Omental fat pad (tissue), 4 donors: ENCODE measurements around the gene GUK1. TPM values are rescaled to one million over a fixed set of nuclear protein-coding genes. Genes with fewer than 3 reads are reported as not detected.

Experiments
- ATAC-seq: fragments of 150-250 bp; one replicate; pipeline ENCODE4 v1.9.1; 2016; ENCODE audit warnings: mild to moderate bottlenecking, moderate library complexity; ENCODE audit not compliant: low FRiP score
- DNase-seq: peaks from one replicate; pipeline ENCODE4 v3.0.0-alpha.2; 2019; ENCODE audit warnings: low spot score
- total RNA-seq, 4 donors: library from RNA; depleted of rRNA; stranded (reverse); fragments of >200 nt; gene quantifications; one replicate each; pipeline ENCODE4 v1.1.0, GENCODE V29; 2016
- TF ChIP-seq, protein P1 (sequence below), 3 donors: fragments of 450-650 bp; IDR thresholded peaks; one replicate each; pipeline ENCODE4 v1.5.1; 2016 to 2017; ENCODE audit warnings: antibody characterized with exemption in 3 of 3, mild to moderate bottlenecking in 3 of 3, moderate library complexity in 2 of 3

Gene GUK1
- total RNA-seq, 4 donors from 2014 or later, result 285 to 404 (median 308) TPM

DNA sequence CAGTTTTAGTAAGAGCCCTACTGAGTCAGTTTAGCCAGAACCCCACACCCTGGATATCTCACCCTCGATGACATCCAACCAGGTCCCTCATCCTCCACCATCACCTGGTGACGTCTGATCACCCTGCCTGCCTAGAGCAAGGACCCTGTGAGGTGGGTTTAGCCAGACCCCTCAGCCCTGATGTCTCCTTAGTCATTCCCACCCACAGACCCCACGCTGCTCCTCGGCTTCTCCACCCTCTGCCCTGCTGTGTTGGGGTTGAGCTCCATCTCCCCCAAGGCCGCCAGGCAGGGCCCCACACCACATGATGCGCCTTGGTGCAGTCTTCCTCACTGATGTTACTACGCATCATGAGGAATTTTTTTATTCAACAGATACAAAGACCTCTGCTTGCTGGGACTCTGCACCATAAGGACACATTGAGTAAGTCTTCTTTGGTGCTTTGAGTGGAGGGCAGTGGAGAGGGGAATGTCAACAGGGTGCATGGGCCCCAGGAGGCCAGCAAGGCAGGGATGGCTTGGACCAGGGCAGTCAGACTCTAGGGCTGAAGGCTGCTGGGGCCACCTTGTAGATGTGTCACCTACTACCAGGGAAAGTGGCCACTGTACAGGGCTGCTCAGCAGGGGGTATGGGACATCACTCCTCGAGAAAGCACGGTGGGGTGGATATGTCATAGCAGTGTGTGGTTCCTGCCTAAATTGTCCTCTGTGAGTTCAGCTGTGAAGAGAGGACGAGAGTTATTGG, 23.9 kb downstream of the GUK1 start:
- DNase-seq, result no peak
- TF ChIP-seq, protein P1, sequence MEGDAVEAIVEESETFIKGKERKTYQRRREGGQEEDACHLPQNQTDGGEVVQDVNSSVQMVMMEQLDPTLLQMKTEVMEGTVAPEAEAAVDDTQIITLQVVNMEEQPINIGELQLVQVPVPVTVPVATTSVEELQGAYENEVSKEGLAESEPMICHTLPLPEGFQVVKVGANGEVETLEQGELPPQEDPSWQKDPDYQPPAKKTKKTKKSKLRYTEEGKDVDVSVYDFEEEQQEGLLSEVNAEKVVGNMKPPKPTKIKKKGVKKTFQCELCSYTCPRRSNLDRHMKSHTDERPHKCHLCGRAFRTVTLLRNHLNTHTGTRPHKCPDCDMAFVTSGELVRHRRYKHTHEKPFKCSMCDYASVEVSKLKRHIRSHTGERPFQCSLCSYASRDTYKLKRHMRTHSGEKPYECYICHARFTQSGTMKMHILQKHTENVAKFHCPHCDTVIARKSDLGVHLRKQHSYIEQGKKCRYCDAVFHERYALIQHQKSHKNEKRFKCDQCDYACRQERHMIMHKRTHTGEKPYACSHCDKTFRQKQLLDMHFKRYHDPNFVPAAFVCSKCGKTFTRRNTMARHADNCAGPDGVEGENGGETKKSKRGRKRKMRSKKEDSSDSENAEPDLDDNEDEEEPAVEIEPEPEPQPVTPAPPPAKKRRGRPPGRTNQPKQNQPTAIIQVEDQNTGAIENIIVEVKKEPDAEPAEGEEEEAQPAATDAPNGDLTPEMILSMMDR (IDR thresholded peaks at IDR 0.05), result no peak
- ATAC-seq, result no peak

GRCh38 chr1:228164561-228165371, 24.7 kb downstream of the GUK1 start:
- ATAC-seq, result no peak
- no peak for DNase-seq
- TF ChIP-seq, protein P1 (IDR thresholded peaks at IDR 0.05), result no peak

GRCh38 chr1:228165372-228166169, 25.5 kb downstream of the GUK1 start, which contains the start of gene IBA57:
Gene IBA57, plus strand, starts transcription at chr1:228165804. Its CDS starts 13 bp downstream, at chr1:228165817.
- DNase-seq (peak; percentile 96), ATAC-seq (peak; percentile 89)
- TF ChIP-seq, protein P1 (IDR thresholded peaks at IDR 0.05), result peak in 1 of 3 donors; percentile 97

DNA sequence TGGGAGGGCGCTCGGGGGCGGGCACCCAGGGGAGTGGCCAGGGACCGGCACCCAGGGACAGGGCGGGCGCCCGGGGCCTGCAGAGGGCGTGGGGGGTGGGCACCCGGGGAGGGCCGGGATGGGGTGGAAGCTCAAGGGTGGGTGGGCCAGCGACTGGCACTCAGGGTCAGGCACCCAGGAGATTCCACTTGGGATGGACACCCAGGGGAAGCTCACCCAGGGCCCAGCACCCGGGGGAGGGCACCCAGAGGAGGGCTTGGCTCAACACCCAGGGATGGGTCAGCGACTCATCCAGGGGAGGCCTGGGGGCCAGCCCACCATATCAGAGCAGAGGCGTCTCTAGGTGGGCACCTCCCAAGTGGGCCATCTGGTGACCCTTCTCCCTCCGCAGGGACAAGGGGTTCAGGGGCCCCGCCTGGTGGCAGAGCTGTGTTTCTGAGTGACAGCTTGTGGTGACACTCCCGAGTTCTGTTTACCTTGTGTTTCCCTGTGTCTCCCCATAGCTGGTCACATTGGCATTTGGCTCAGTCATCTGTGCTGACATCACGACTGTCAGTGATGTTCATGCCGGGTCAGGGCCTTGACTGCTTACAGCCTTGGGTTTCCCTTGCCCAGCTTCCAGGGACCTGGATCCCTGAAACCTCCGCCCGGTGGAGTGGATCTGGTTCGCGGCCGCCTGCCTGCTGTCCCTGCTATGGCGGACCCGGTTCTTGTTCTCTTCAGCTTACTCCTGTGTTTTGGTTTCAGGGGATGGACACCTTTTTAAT, 26.3 kb downstream of the GUK1 start:
- ATAC-seq (peak; percentile 10), DNase-seq (peak; percentile 56)
- TF ChIP-seq, protein P1 (IDR thresholded peaks at IDR 0.05), result no peak

GRCh38 chr1:228168563-228169270, 28.6 kb downstream of the GUK1 start:
- ATAC-seq (no peak), DNase-seq (no peak)
- TF ChIP-seq, protein P1 (IDR thresholded peaks at IDR 0.05), result no peak
